ENCODE data around the gene ASPN.

Gene ASPN

GRCh38 chr9:92503156-92503555 is 20.9 kb upstream of the ASPN start:
- no peak for DNase-seq

- DNase-seq, result no peak
Measured at GRCh38 chr9:92501671-92502393, 19.5 kb upstream of the ASPN start.

- no peak for DNase-seq
Measured at GRCh38 chr9:92500725-92501124, 18.4 kb upstream of the ASPN start.

- no peak for DNase-seq
Measured at GRCh38 chr9:92499701-92500100, 17.4 kb upstream of the ASPN start.

GRCh38 chr9:92496396-92497176 is 14.3 kb upstream of the ASPN start:
- DNase-seq, result no peak

- no peak for DNase-seq
Measured at GRCh38 chr9:92494856-92495255, 12.6 kb upstream of the ASPN start.

- no peak for DNase-seq
Measured at GRCh38 chr9:92493749-92494387, 11.6 kb upstream of the ASPN start.

- DNase-seq, result no peak
Measured at GRCh38 chr9:92492781-92493401, 10.6 kb upstream of the ASPN start.

- DNase-seq, result no peak
Measured at GRCh38 chr9:92488681-92489550, 6.6 kb upstream of the ASPN start.

- DNase-seq, result no peak
Measured at GRCh38 chr9:92486371-92486770, 4.1 kb upstream of the ASPN start.

GRCh38 chr9:92484563-92484962 is 2.3 kb upstream of the ASPN start:
- DNase-seq, result no peak

- DNase-seq, result no peak
Measured at GRCh38 chr9:92483627-92484545, 1.6 kb upstream of the ASPN start.

GRCh38 chr9:92482805-92483204 is 499 bp upstream of the ASPN start:
- DNase-seq, result no peak

GRCh38 chr9:92480986-92481633 is 1.2 kb downstream of the ASPN start:
- no peak for DNase-seq

- DNase-seq, result no peak
Measured at GRCh38 chr9:92480291-92480771, 2.0 kb downstream of the ASPN start.

GRCh38 chr9:92479346-92479745 is 3.0 kb downstream of the ASPN start:
- DNase-seq, result no peak

GRCh38 chr9:92478783-92479182 is 3.5 kb downstream of the ASPN start:
- DNase-seq, result no peak

- no peak for DNase-seq
Measured at GRCh38 chr9:92476962-92477361, 5.3 kb downstream of the ASPN start.

GRCh38 chr9:92474587-92474986 is 7.7 kb downstream of the ASPN start:
- DNase-seq, result no peak

GRCh38 chr9:92468206-92468605 is 14.1 kb downstream of the ASPN start:
- DNase-seq, result no peak

GRCh38 chr9:92467511-92467910 is 14.8 kb downstream of the ASPN start:
- DNase-seq, result no peak

All from COR-L47 (cell line).